ENCODE data around the gene CENPP.

DNA sequence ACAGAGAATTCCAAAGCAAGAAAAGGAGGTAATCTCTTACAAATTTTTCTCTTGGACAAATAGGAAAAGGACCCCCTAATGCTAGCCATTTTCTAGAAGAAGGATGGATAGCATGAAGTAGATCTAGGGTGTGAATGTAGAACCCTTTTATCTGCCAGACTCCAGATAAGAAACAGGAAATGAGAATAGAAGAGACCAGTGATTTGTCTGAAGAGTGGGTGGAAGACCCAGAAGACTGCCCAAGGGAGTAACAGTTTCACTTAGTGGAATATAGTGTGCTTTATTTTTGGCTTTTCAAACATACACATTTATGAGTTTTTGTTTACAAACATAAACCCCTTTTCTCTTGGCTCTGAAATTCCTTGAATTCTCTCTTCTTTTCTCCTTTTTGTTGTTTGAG, 185.0 kb downstream of the CENPP start:
- no peak for TF ChIP-seq CTCF (conservative IDR thresholded peaks at IDR 0.05; ENCODE audit: low read depth, low read length)
- no peak for TF ChIP-seq EZH2 (IDR thresholded peaks at IDR 0.05; ENCODE audit: borderline replicate concordance, low read depth, low read length, poor library complexity, severe bottlenecking)

Measured in A673 (cell line).